SIG-M5 treated with dmso at 0.1 percent for 504 hours (cell line): ENCODE measurements around the gene DUSP7.

Experiments
- DNase-seq: peaks from one replicate; lab custom pipeline; 2025; ENCODE audit not compliant: unreplicated experiment; lab: John Stamatoyannopoulos, UW

DUSP7 gene

GRCh38 chr3:52086976-52087663, 30.7 kb upstream of the DUSP7 start:
- no peak for DNase-seq

- no peak for DNase-seq
Measured at GRCh38 chr3:52086461-52086860, 30.1 kb upstream of the DUSP7 start.

- DNase-seq = no peak
Measured at GRCh38 chr3:52085681-52086282, 29.4 kb upstream of the DUSP7 start.

GRCh38 chr3:52084954-52085680, 28.7 kb upstream of the DUSP7 start:
- DNase-seq = no peak

- DNase-seq = no peak
Measured at GRCh38 chr3:52084216-52084945, 28.0 kb upstream of the DUSP7 start.

GRCh38 chr3:52083556-52084087, 27.3 kb upstream of the DUSP7 start:
- no peak for DNase-seq

GRCh38 chr3:52082951-52083350, 26.6 kb upstream of the DUSP7 start:
- no peak for DNase-seq

GRCh38 chr3:52080830-52081719, 24.7 kb upstream of the DUSP7 start:
- no peak for DNase-seq

- no peak for DNase-seq
Measured at GRCh38 chr3:52079958-52080357, 23.6 kb upstream of the DUSP7 start.

GRCh38 chr3:52078781-52079560, 22.6 kb upstream of the DUSP7 start:
- no peak for DNase-seq

- peak; percentile 81 for DNase-seq
Measured at GRCh38 chr3:52077925-52078324, 21.6 kb upstream of the DUSP7 start.

GRCh38 chr3:52076896-52077780, 20.8 kb upstream of the DUSP7 start:
- no peak for DNase-seq

GRCh38 chr3:52073490-52073889, 17.1 kb upstream of the DUSP7 start:
- DNase-seq = no peak

- no peak for DNase-seq
Measured at GRCh38 chr3:52072471-52072870, 16.1 kb upstream of the DUSP7 start.

- DNase-seq = no peak
Measured at GRCh38 chr3:52072020-52072419, 15.6 kb upstream of the DUSP7 start.

- no peak for DNase-seq
Measured at GRCh38 chr3:52070724-52071621, 14.6 kb upstream of the DUSP7 start.

GRCh38 chr3:52069855-52070254, 13.5 kb upstream of the DUSP7 start:
- no peak for DNase-seq

GRCh38 chr3:52069135-52069534, 12.8 kb upstream of the DUSP7 start:
- DNase-seq = no peak
